GM13976 (cell line): ENCODE data around the gene WDR70.

ENCODE experiments used
- DNase-seq: peaks from one replicate; pipeline ENCODE4 v3.0.0; 2012; ENCODE audit warnings: low spot score
- CTCF ChIP-seq: IDR thresholded peaks from 2 replicates; pipeline ENCODE4 v1.5.1; 2012; ENCODE audit warnings: borderline replicate concordance, mild to moderate bottlenecking; ENCODE audit not compliant: insufficient read depth; ENCODE audit errors: extremely low read depth, missing control alignments, control extremely low read depth
- in situ Hi-C: fragments of 300-500 bp; cut with MboI; formaldehyde crosslinking; loops from one replicate; pipeline ENCODE4 v1.12.0; 2022; ENCODE audit warnings: low sequenced_read_pairs, mixed read lengths, inconsistent platforms; ENCODE audit not compliant: unreplicated experiment

The WDR70 gene

GRCh38 chr5:37724395-37725125 lies 345.4 kb downstream of the WDR70 start:
- in situ Hi-C loops = no loop called here
- no peak for DNase-seq
- TF ChIP-seq CTCF = no peak

GRCh38 chr5:37725185-37725584 lies 346.1 kb downstream of the WDR70 start:
- in situ Hi-C loops = no loop called here
- no peak for DNase-seq
- no peak for TF ChIP-seq CTCF

GRCh38 chr5:37727238-37727637 lies 348.1 kb downstream of the WDR70 start:
- DNase-seq = no peak
- in situ Hi-C loops = no loop called here
- no peak for TF ChIP-seq CTCF

DNA sequence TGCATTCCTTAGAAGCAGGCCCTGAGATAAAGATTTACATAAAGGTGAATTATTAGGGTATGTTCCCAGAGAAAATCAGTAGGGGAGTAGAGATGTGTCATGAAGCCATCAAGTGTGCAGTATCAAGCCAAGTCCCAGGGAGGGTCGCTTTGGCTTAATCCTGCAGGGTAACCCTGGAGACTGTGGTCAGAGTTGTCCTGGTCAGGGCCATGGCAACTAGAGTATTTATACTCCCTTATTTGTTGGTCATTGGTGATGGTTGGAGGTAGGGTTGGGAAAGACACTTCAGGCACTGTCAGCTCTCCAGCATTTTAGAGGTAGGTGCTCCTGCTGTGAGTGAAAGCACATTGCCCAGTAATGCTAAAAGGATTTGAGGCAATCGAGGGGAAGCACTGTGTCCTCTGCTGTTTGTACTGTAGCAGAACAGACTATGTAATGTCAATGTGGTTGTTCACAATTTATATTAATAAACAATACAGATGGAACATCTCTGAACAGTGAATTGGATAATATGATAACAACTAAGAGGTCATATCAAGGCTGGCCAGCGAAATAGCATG lies 351.9 kb downstream of the WDR70 start:
- no peak for DNase-seq
- no peak for TF ChIP-seq CTCF
- in situ Hi-C loops = no loop called here

DNA sequence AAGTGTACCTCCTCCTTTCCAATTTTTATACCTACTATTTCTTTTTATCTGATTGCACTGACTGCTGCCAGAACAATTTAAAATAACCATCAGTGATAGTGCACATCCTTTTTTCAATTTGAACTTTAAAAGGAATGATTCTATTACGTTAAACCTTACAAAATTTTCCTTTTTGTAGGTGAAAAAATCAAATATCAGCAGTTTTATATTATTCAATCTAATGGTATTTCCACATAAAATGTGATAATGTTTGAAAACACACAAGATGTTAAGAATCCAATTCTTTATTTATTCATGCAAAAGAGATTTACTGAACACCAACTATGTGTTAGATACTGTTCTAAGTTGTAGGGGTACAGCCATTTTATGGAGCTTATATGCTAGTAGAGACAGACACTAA lies 355.0 kb downstream of the WDR70 start:
- no peak for TF ChIP-seq CTCF
- no peak for DNase-seq
- in situ Hi-C loops = no loop called here

GRCh38 chr5:37735649-37736347 lies 356.7 kb downstream of the WDR70 start:
- in situ Hi-C loops = no loop called here
- TF ChIP-seq CTCF = no peak
- DNase-seq = no peak
